Smooth muscle cell (in vitro differentiated cells): ENCODE measurements around the gene FZD10. TPM values are rescaled to one million over a fixed set of nuclear protein-coding genes. Genes with fewer than 3 reads are reported as not detected.

Experiments used
- DNase-seq: peaks from one replicate; lab custom pipeline; 2025; ENCODE audit not compliant: unreplicated experiment; lab: John Stamatoyannopoulos, UW
- H2AFZ ChIP-seq: fragments of 200-600 bp; sonication (generic); 2 replicates; pipeline ENCODE4 v1.6.0; 2016; ENCODE audit warnings: antibody characterized with exemption, low read depth, mild to moderate bottlenecking
- H3F3A ChIP-seq: fragments of 200-600 bp; sonication (generic); 2 replicates; pipeline ENCODE4 v1.6.0; 2017; ENCODE audit warnings: antibody characterized with exemption, low read depth
- H3K27ac ChIP-seq: fragments of 200-600 bp; sonication (generic); 2 replicates; pipeline ENCODE4 v1.5.1; 2016; ENCODE audit warnings: low read depth, mild to moderate bottlenecking
- H3K27me3 ChIP-seq: fragments of 200-600 bp; sonication (generic); 2 replicates; pipeline ENCODE4 v1.6.1; 2016; ENCODE audit warnings: low read depth, mild to moderate bottlenecking
- H3K36me3 ChIP-seq: fragments of 200-600 bp; sonication (generic); 2 replicates; pipeline ENCODE4 v1.5.1; 2016; ENCODE audit warnings: low read depth
- H3K4me1 ChIP-seq: fragments of 200-600 bp; sonication (generic); 2 replicates; pipeline ENCODE4 v1.5.1; 2016; ENCODE audit warnings: low read depth
- H3K4me2 ChIP-seq: fragments of 200-600 bp; sonication (generic); 2 replicates; pipeline ENCODE4 v1.6.0; 2016; ENCODE audit warnings: mild to moderate bottlenecking
- H3K4me3 ChIP-seq: fragments of 200-600 bp; sonication (generic); 2 replicates; pipeline ENCODE4 v1.5.1; 2016; ENCODE audit warnings: mild to moderate bottlenecking
- H3K79me2 ChIP-seq: fragments of 200-600 bp; sonication (generic); 2 replicates; pipeline ENCODE4 v1.6.0; 2016; ENCODE audit warnings: low read depth, mild to moderate bottlenecking
- H3K9ac ChIP-seq: fragments of 200-600 bp; sonication (generic); 2 replicates; pipeline ENCODE4 v1.6.0; 2016; ENCODE audit warnings: low read depth
- H3K9me3 ChIP-seq: fragments of 200-600 bp; sonication (generic); replicated peaks from 2 replicates; pipeline ENCODE4 v1.5.1; 2016; ENCODE audit warnings: low read depth
- H4K20me1 ChIP-seq: fragments of 200-600 bp; sonication (generic); 2 replicates; pipeline ENCODE4 v1.6.0; 2016; ENCODE audit warnings: low read depth
- CTCF ChIP-seq: fragments of 200-600 bp; sonication (generic); IDR thresholded peaks from 2 replicates; pipeline ENCODE4 v1.5.1; 2017; ENCODE audit warnings: borderline replicate concordance, mild to moderate bottlenecking, antibody characterized with exemption; ENCODE audit not compliant: insufficient read depth, poor library complexity, severe bottlenecking
- WGBS: methylation state at CpG from one replicate; pipeline ENCODE4 v1.1.7; 2016; ENCODE audit warnings: low lambda C conversion rate; 5-methylcytosine and 5-hydroxymethylcytosine counted together
- polyA plus RNA-seq: library from polyadenylated mRNA; unstranded; fragments of >200 nt; fragmentation: Nextera tagmentation; extraction: Ambion mirVana; gene quantifications from 2 replicates; pipeline ENCODE4 v1.2.1, GENCODE V29; 2016
- total RNA-seq: library from RNA; depleted of rRNA; stranded (reverse); fragments of >200 nt; gene quantifications from 2 replicates; pipeline ENCODE4 v1.2.3, GENCODE V29; 2014

The FZD10 gene
- total and polyA plus RNA-seq, 2 experiments from 2014 or later, result 1.7 to 1.9 TPM

- no peak for DNase-seq
- Histone ChIP-seq H4K20me1 (no peaks in the 10 kb centered on the region), H3K9me3 (no peaks in the 10 kb centered on the region)
These were observed 39.9 kb downstream of the FZD10 start for GRCh38 chr12:130202201-130202600.

GRCh38 chr12:130203151-130203550 is 40.9 kb downstream of the FZD10 start:
- Histone ChIP-seq H3F3A (no peaks in the 10 kb centered on the region), H3K79me2 (no peaks in the 10 kb centered on the region), H3K36me3 (no peaks in the 10 kb centered on the region), H3K27me3 (no peaks in the 10 kb centered on the region), H3K4me2 (no peak overlapping the region), H3K4me1 (no peaks in the 10 kb centered on the region), H2AFZ (no peak overlapping the region), H3K4me3 (no peak overlapping the region), H3K9ac (no peak overlapping the region), H3K27ac (no peak overlapping the region), H4K20me1 (no peaks in the 10 kb centered on the region), H3K9me3 (no peaks in the 10 kb centered on the region)
- 80% methylated on average over 11 of the region's 11 CpGs for WGBS
- no peak for TF ChIP-seq CTCF
- no peak for DNase-seq

More at GRCh38 chr12:130202201-130202600, 39.9 kb downstream of the FZD10 start:
- no peaks in the 10 kb centered on the region for H3K36me3 ChIP-seq
- H3K4me3 ChIP-seq, result no peak overlapping the region
- no peaks in the 10 kb centered on the region for H3K27me3 ChIP-seq
- H3K79me2 ChIP-seq, result no peaks in the 10 kb centered on the region
- H3K4me2 ChIP-seq, result no peak overlapping the region
- H3K4me1 ChIP-seq, result no peaks in the 10 kb centered on the region
- WGBS, result 76% methylated on average over 6 of the region's 6 CpGs
- H3K9ac ChIP-seq, result no peak overlapping the region
- TF ChIP-seq CTCF, result no peak
- H3F3A ChIP-seq, result no peaks in the 10 kb centered on the region
- no peak overlapping the region for H3K27ac ChIP-seq
- H2AFZ ChIP-seq, result no peak overlapping the region

GRCh38 chr12:130204541-130204953 is 42.3 kb downstream of the FZD10 start:
- WGBS, result 78% methylated on average over 12 of the region's 12 CpGs
- no peak for DNase-seq

More at GRCh38 chr12:130204541-130204953, 42.3 kb downstream of the FZD10 start:
- Histone ChIP-seq H3K27me3 (no peaks in the 10 kb centered on the region), H3F3A (no peaks in the 10 kb centered on the region), H3K36me3 (no peaks in the 10 kb centered on the region), H2AFZ (no peak overlapping the region), H4K20me1 (no peaks in the 10 kb centered on the region), H3K79me2 (no peaks in the 10 kb centered on the region), H3K4me1 (no peaks in the 10 kb centered on the region), H3K4me2 (no peak overlapping the region), H3K4me3 (no peak overlapping the region), H3K9me3 (no peaks in the 10 kb centered on the region), H3K9ac (no peak overlapping the region), H3K27ac (no peak overlapping the region)
- no peak for TF ChIP-seq CTCF
